Activated CD4-positive, CD25-positive, alpha-beta regulatory T cell treated with anti-CD3 and anti-CD28 coated beads, Interleukin-2, amount 50 U/mL, for 72 hours (primary cell): ENCODE data around the gene ZDHHC14.
"Not testable (repeated sequence)": the region's sequence is repeated elsewhere in the genome, so short reads cannot be mapped to it uniquely, and the experiment has no call there.

Source experiments
- DNase-seq: peaks from one replicate; pipeline ENCODE4 v3.0.0; 2021

Gene ZDHHC14

GRCh38 chr6:157445277-157446009 is 64.5 kb downstream of the ZDHHC14 start:
- no peak for DNase-seq

- no peak for DNase-seq
These were observed 66.7 kb downstream of the ZDHHC14 start for GRCh38 chr6:157447735-157448134.

- no peak for DNase-seq
These were observed 68.6 kb downstream of the ZDHHC14 start for GRCh38 chr6:157449610-157450009.

DNA sequence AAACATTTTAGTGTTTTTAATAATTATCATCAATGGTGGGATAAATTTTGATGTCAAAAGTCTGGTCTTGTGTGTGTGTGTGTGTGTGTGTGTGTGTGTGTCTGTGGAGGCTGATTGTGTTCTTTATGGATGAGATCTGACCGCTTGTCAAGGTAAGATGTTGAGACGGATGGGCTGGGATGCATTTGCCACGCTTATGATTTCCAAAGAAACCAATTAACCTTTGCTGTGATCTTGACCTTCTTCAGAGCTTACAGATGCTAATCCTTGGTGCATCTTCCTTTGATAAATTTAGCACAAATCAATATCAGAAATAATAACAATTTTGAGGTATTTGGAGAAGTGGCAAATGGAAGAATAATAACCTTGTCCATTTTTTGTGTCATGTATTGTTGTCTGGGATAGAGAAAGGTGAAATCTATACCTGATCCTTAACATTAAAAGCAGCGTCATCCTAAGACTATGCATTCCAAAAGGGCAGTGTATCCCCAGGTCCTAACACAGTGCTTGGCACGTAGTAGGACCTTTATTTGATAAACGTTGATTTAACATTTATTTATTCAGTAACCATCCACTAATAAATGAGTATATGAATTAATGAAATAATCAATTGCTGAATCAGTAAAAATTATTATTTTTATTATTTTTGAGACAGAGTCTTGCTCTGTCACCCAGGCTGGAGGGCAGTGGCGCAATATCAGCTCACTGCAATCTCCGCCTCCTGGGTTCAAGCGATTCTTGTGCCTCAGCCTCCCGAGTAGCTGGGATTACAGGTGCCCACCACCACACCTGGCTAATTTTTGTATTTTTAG is 70.1 kb downstream of the ZDHHC14 start:
- no peak for DNase-seq

GRCh38 chr6:157452096-157452495 is 71.1 kb downstream of the ZDHHC14 start:
- DNase-seq = no peak

- no peak for DNase-seq
These were observed 72.1 kb downstream of the ZDHHC14 start for GRCh38 chr6:157453131-157453530.

- DNase-seq = no peak
These were observed 73.0 kb downstream of the ZDHHC14 start for GRCh38 chr6:157453978-157454377.

DNA sequence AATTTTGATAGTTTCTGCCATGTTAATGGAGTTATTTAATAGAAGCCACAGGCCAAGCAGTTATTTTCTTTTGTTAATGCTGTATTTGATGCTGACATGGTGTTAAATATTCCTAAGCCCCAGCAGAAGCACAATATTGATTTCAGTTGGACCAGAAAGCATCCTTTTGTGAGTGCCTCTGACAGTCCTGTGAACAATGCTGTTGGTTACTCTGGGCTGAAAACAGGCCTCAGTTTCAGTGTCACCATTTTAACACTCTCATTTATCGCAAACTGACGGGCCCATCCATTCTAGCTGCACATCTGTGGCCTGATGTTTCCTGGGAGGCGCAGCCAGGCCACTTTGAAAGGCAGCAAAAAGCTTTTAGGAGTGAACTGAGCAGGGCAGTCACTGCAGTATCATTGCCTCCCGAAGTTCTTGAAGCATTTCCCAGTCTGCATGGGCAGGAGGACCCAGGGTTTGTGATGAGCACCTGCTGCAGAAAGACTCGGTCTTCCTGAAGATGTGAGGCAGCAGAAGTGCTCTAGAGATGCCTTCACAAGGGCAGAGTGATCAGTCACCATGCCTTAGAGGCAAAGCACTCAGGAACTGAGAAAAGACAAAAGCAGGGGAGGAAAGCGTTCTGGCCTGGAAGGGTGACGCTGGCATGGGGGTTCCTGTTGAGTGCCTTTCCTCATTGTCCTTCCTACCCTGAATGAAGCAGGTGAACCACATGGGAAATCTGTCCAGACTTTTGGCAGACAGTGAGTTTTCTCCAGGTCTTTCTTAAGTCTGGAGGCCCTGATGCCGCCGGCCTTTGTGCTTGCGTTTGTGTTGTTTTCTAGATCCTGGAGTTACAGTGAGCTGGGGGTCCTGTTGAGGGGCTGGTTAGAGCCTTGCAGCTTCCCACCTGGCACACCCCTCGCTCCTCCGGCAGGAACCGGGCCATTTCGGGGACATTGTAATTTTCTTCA is 74.0 kb downstream of the ZDHHC14 start:
- DNase-seq = no peak

GRCh38 chr6:157455731-157456523 is 74.9 kb downstream of the ZDHHC14 start:
- DNase-seq = no peak

- no peak for DNase-seq
These were observed 75.5 kb downstream of the ZDHHC14 start for GRCh38 chr6:157456524-157456829.

GRCh38 chr6:157457787-157458186 is 76.8 kb downstream of the ZDHHC14 start:
- no peak for DNase-seq

- DNase-seq = no peak
These were observed 78.3 kb downstream of the ZDHHC14 start for GRCh38 chr6:157459327-157459726.

- no peak for DNase-seq
These were observed 79.4 kb downstream of the ZDHHC14 start for GRCh38 chr6:157460182-157460999.

- peak; percentile 44 for DNase-seq
These were observed 80.3 kb downstream of the ZDHHC14 start for GRCh38 chr6:157461000-157461915.

GRCh38 chr6:157462956-157463742 is 82.2 kb downstream of the ZDHHC14 start:
- no peak for DNase-seq

- not testable (repeated sequence) for DNase-seq
These were observed 82.7 kb downstream of the ZDHHC14 start for GRCh38 chr6:157463743-157464135.

GRCh38 chr6:157464653-157465535 is 83.9 kb downstream of the ZDHHC14 start:
- no peak for DNase-seq

- no peak for DNase-seq
These were observed 85.3 kb downstream of the ZDHHC14 start for GRCh38 chr6:157466342-157466648.

GRCh38 chr6:157467339-157467738 is 86.3 kb downstream of the ZDHHC14 start:
- not testable (repeated sequence) for DNase-seq
